Stimulated activated CD4-positive, alpha-beta T cell treated with anti-CD3 and anti-CD28 coated beads, Interleukin-2, amount 100 ng/mL, for 24 hours (primary cell): ENCODE results near the gene B4GALNT2.

Experiments
- DNase-seq, 2 donors: peaks; one replicate each; pipeline ENCODE4 v3.0.0-alpha.2; 2020

The B4GALNT2 gene

GRCh38 chr17:49216482-49216881 is 83.9 kb downstream of the B4GALNT2 start:
- DNase-seq: no peak

- no peak for DNase-seq
Measured at GRCh38 chr17:49216953-49217650, 84.5 kb downstream of the B4GALNT2 start.

- peak; percentile 41 to 52 for DNase-seq
Measured at GRCh38 chr17:49217651-49218413, 85.3 kb downstream of the B4GALNT2 start.

GRCh38 chr17:49218941-49219913 is 86.7 kb downstream of the B4GALNT2 start:
- DNase-seq: no peak

- DNase-seq: no peak
Measured at GRCh38 chr17:49219987-49220386, 87.4 kb downstream of the B4GALNT2 start.

GRCh38 chr17:49223168-49223516 is 90.6 kb downstream of the B4GALNT2 start:
- DNase-seq: no peak

GRCh38 chr17:49223517-49224197 is 91.1 kb downstream of the B4GALNT2 start:
- DNase-seq: peak; percentile 79 to 84

GRCh38 chr17:49224198-49224996 is 91.8 kb downstream of the B4GALNT2 start:
- peak; percentile 44 to 60 for DNase-seq

- no peak for DNase-seq
Measured at GRCh38 chr17:49224997-49225337, 92.4 kb downstream of the B4GALNT2 start.

GRCh38 chr17:49225554-49226236 is 93.1 kb downstream of the B4GALNT2 start:
- no peak for DNase-seq
